Measurements from ENCODE around the gene PTPRS. TPM values are rescaled to one million over a fixed set of nuclear protein-coding genes. Genes with fewer than 3 reads are reported as not detected.

PTPRS gene
- total RNA-seq, 4 donors from 2014 or later: 446 to 795 (median 529) TPM

- Histone ChIP-seq H3K9me3 (no peaks in the 10 kb centered on the region), H3K27me3 (peaks cover 0 to 66% of the 10 kb centered on the region in 2 donors)
- WGBS, 2 donors: 63 to 70% methylated on average over 26 to 32 of the region's 34 CpGs
Observed at GRCh38 chr19:5337708-5338655, 2.6 kb downstream of the PTPRS start.

DNA sequence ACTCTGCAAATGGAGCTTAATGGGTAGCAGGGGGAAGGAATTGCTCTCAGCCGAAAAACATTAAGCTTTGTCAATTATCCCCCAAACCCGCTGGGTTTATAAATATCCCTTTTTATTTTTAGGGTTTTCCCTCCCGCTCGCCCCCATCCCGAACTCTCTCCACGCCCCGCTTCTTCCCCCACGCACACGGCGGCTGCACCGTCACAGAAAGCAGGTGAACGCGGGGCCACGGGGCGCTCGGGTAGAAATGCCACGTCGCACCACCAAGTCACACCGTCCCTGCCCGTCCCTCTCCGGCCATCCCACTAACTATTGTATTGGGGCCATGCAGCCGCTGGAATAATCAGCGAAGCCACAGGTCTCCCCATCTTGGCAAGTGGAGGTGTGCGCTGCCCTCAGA, 3.5 kb downstream of the PTPRS start:
- H3K9me3 ChIP-seq: no peaks in the 10 kb centered on the region
- peaks cover 0 to 66% of the 10 kb centered on the region in 2 donors for H3K27me3 ChIP-seq
- 71 to 80% methylated on average over 24 of the region's 24 CpGs for WGBS, 2 donors
- no peaks in the 10 kb centered on the region for H3K36me3 ChIP-seq
- no peak overlapping the region for H3K27ac ChIP-seq
- DNase-seq (ENCODE audit: low spot score in 2 of 2): no peak
- TF ChIP-seq POLR2A (IDR thresholded peaks at IDR 0.05): no peak
- TF ChIP-seq, protein P1, sequence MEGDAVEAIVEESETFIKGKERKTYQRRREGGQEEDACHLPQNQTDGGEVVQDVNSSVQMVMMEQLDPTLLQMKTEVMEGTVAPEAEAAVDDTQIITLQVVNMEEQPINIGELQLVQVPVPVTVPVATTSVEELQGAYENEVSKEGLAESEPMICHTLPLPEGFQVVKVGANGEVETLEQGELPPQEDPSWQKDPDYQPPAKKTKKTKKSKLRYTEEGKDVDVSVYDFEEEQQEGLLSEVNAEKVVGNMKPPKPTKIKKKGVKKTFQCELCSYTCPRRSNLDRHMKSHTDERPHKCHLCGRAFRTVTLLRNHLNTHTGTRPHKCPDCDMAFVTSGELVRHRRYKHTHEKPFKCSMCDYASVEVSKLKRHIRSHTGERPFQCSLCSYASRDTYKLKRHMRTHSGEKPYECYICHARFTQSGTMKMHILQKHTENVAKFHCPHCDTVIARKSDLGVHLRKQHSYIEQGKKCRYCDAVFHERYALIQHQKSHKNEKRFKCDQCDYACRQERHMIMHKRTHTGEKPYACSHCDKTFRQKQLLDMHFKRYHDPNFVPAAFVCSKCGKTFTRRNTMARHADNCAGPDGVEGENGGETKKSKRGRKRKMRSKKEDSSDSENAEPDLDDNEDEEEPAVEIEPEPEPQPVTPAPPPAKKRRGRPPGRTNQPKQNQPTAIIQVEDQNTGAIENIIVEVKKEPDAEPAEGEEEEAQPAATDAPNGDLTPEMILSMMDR (IDR thresholded peaks at IDR 0.05): no peak
- TF ChIP-seq EP300 (IDR thresholded peaks at IDR 0.05): no peak
- H3K4me1 ChIP-seq: peaks cover 0 to 33% (median 16%) of the 10 kb centered on the region in 4 donors
- no peak overlapping the region for H3K4me3 ChIP-seq

More at GRCh38 chr19:5337708-5338655, 2.6 kb downstream of the PTPRS start:
- no peak for DNase-seq (ENCODE audit: low spot score in 2 of 2)
- H3K27ac ChIP-seq: no peak overlapping the region
- peaks cover 0 to 33% (median 16%) of the 10 kb centered on the region in 4 donors for H3K4me1 ChIP-seq
- H3K36me3 ChIP-seq: no peaks in the 10 kb centered on the region
- no peak overlapping the region for H3K4me3 ChIP-seq
- TF ChIP-seq, protein P1 (IDR thresholded peaks at IDR 0.05): no peak
- TF ChIP-seq EP300 (IDR thresholded peaks at IDR 0.05): no peak
- TF ChIP-seq POLR2A (IDR thresholded peaks at IDR 0.05): no peak

- Histone ChIP-seq H3K4me3 (no peak overlapping the region), H3K36me3 (no peaks in the 10 kb centered on the region), H3K27ac (no peak overlapping the region), H3K4me1 (peaks cover 0 to 33% (median 16%) of the 10 kb centered on the region in 4 donors), H3K27me3 (peaks cover 0 to 64% of the 10 kb centered on the region in 2 donors), H3K9me3 (no peaks in the 10 kb centered on the region)
- WGBS, 2 donors: 43 to 47% methylated on average over 21 of the region's 21 CpGs
- no peak for DNase-seq (ENCODE audit: low spot score in 2 of 2)
- TF ChIP-seq EP300 (IDR thresholded peaks at IDR 0.05): no peak
- no peak for TF ChIP-seq POLR2A (IDR thresholded peaks at IDR 0.05)
- TF ChIP-seq, protein P1 (IDR thresholded peaks at IDR 0.05): no peak
Observed at GRCh38 chr19:5336195-5336965, 4.2 kb downstream of the PTPRS start.

- Histone ChIP-seq H3K9me3 (no peaks in the 10 kb centered on the region), H3K27me3 (peaks cover 0 to 58% of the 10 kb centered on the region in 2 donors), H3K36me3 (no peaks in the 10 kb centered on the region), H3K27ac (no peak overlapping the region), H3K4me3 (no peak overlapping the region), H3K4me1 (peaks cover 0 to 27% (median 16%) of the 10 kb centered on the region in 4 donors)
- no peak for DNase-seq (ENCODE audit: low spot score in 2 of 2)
- WGBS, 2 donors: 74 to 80% methylated on average over 15 of the region's 15 CpGs
- TF ChIP-seq, protein P1 (IDR thresholded peaks at IDR 0.05): no peak
Observed at GRCh38 chr19:5335593-5335992, 5.0 kb downstream of the PTPRS start.

Measured in tibial nerve (tissue), 4 donors.